Muscle layer of duodenum (tissue), 2 donors: ENCODE measurements around the gene RASEF.
"Not testable (repeated sequence)": the region's sequence is repeated elsewhere in the genome, so short reads cannot be mapped to it uniquely, and the experiment has no call there.

Experiments
- H3K27ac ChIP-seq: one replicate; pipeline ENCODE4 v1.7.0; 2013; ENCODE audit warnings: mild to moderate bottlenecking, low read length
- H3K27me3 ChIP-seq: one replicate; pipeline ENCODE4 v1.7.0; 2013; ENCODE audit warnings: low read depth, mild to moderate bottlenecking, control low read depth, low read length
- H3K36me3 ChIP-seq, 2 donors: one replicate each; pipeline ENCODE4 v1.7.0; 2013; ENCODE audit warnings: low read length in 2 of 2, control low read depth in 1 of 2, mild to moderate bottlenecking in 1 of 2; ENCODE audit not compliant: insufficient read depth in 2 of 2, control insufficient read depth in 1 of 2
- H3K4me1 ChIP-seq, 2 donors: one replicate each; pipeline ENCODE4 v1.7.0; 2013; ENCODE audit warnings: low read length in 2 of 2, mild to moderate bottlenecking in 2 of 2, control low read depth in 1 of 2, moderate library complexity in 1 of 2; ENCODE audit not compliant: insufficient read depth in 2 of 2, control insufficient read depth in 1 of 2
- H3K4me3 ChIP-seq, 2 donors: one replicate each; pipeline ENCODE4 v1.7.0; 2013; ENCODE audit warnings: low read length in 2 of 2, low read depth in 1 of 2, mild to moderate bottlenecking in 1 of 2
- H3K9me3 ChIP-seq, 2 donors: one replicate each; pipeline ENCODE4 v1.7.0; 2013; ENCODE audit warnings: low read length in 2 of 2, control low read depth in 1 of 2, mild to moderate bottlenecking in 1 of 2; ENCODE audit not compliant: control insufficient read depth in 1 of 2
- donor health status: healthy.

Gene RASEF

DNA sequence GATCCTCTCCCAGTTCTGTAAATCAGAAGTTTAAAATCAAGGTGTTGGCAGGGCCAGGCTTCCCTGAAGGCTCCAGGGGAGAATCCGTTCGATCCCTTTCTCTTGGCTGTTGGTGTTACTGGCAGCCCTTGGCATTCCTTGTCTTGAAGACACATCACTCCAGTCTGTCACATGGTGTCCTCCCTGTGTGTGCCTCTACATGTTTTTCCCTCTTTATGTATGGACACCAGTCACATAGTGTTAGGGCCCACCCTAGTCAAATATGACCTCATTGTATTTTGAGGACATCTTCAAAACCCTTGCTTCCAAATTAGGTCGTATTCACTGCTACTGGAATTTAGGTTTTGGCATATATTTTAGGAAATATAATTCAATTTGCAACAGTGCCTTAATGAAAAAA is 94.6 kb downstream of the RASEF start:
- peaks cover 0 to 4% of the 10 kb centered on the region in 2 donors for H3K9me3 ChIP-seq
- H3K4me3 ChIP-seq = no peak overlapping the region
- H3K27me3 ChIP-seq = no peaks in the 10 kb centered on the region
- no peaks in the 10 kb centered on the region for H3K36me3 ChIP-seq
- no peaks in the 10 kb centered on the region for H3K4me1 ChIP-seq
- H3K27ac ChIP-seq = no peak overlapping the region

DNA sequence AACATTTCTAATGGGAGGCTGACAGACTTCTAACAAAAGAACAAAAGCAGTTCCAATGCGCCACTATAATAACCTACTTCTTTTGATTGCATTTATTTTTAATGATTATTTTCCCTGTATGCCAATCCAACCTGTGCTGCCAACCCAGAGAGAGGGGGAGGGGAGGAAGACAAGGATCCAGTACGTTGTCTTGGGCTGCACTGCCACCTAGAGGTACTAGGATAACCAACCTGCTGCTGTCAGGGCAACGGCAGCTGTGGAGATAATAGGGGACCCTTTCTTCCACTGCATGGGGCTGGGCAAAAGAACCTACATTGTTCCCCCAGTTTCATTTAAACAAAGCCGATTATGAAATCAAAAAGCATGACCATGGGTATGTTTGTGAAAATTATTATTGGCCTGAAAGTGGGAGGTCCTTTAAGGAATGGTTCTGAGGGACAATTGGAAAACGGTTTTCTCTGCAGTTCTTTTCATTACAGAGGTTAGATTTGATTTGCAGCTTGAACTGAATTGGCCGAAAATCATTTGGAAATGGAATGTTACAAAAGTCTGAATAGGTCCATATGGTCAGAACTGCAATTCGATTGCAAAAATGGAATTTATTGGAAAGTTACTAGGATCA is 101.3 kb downstream of the RASEF start:
- Histone ChIP-seq H3K4me3 (no peak overlapping the region), H3K4me1 (peaks cover 0 to 5% of the 10 kb centered on the region in 2 donors), H3K36me3 (no peaks in the 10 kb centered on the region), H3K9me3 (no peaks in the 10 kb centered on the region), H3K27me3 (no peaks in the 10 kb centered on the region), H3K27ac (no peak overlapping the region)

DNA sequence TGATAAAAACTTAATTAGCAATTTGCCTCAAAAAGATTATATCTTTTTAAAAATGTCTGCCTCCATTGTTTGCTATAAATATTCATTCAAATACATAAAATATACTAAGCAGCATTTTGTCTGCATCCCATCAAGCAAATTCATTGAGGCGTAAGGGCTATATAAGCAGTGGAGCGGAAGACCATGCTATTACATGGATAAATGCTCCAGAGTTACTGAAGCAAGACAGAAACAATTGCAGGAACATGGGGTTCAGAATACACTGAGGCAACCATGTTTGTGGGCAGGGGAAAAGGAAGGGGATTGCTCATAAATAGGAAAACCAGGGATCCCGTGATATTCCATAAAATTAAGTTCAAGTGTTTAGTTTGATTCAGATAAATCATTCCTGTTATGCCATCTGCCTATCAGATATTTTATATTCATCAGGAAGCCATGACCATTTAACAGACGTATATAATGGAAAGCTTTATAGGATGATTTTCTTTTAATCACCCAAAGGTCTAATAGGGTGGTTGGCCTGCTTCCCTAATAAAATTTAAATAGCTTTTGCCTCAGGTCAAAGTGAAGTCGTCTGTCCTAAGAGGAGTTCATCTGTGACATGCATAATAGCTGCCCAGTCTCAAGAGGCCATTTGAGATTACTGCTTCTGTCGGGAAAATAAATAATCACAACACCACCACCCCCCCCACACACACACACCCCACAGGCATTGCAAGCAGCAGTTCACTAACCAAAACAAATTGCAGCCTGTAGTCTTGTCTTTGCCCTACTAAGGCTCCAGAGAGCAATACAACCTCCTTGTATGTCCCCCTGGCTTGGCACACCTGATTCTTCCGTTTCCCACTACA is 105.2 kb downstream of the RASEF start:
- no peak overlapping the region for H3K4me3 ChIP-seq
- H3K36me3 ChIP-seq = no peaks in the 10 kb centered on the region
- H3K4me1 ChIP-seq = peaks cover 0 to 5% of the 10 kb centered on the region in 2 donors
- H3K9me3 ChIP-seq = no peaks in the 10 kb centered on the region
- H3K27me3 ChIP-seq = no peaks in the 10 kb centered on the region
- H3K27ac ChIP-seq = no peak overlapping the region

DNA sequence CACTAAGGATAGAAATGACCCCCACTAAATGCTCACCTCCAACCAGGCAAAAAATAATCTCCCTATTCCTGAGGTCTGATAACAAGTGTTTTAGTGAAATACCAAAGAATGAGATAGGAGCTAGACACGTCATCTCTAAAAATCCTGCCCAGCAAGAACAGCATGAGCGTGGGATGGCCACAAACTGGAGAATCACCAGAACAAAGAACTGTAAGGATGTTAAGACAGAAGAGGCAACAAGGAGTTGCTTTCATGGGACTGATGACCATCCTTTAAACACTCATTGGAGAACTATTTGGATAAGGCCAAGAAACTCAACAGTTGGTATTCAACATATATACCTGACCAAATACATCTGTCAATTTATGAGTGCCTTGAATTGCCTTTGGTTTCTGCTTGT is 113.7 kb downstream of the RASEF start:
- H3K27ac ChIP-seq = no peak overlapping the region
- H3K27me3 ChIP-seq = no peaks in the 10 kb centered on the region
- no peak overlapping the region for H3K4me3 ChIP-seq
- no peaks in the 10 kb centered on the region for H3K9me3 ChIP-seq
- H3K36me3 ChIP-seq = no peaks in the 10 kb centered on the region
- H3K4me1 ChIP-seq = no peaks in the 10 kb centered on the region

DNA sequence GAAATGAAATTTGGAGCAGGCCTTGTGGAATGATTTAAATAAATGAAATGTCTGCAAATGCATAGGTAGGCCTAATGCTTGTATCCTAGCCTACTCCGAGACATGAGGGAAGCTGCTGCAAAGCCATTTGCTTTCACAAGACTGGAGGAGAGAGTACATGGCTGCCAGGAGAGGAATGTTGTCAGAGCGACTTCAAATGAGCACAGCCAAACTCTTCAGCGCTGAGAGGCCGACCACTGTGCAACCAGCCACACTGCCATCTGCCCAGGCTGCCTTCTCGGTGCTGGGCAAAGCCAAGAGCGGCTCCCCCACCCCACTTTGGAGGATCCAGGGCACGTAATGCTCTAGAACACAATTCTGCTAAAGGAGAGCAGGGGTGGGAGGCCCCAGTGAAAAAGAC is 122.6 kb downstream of the RASEF start:
- no peak overlapping the region for H3K27ac ChIP-seq
- no peaks in the 10 kb centered on the region for H3K36me3 ChIP-seq
- no peaks in the 10 kb centered on the region for H3K9me3 ChIP-seq
- no peak overlapping the region for H3K4me3 ChIP-seq
- no peaks in the 10 kb centered on the region for H3K27me3 ChIP-seq
- no peaks in the 10 kb centered on the region for H3K4me1 ChIP-seq

DNA sequence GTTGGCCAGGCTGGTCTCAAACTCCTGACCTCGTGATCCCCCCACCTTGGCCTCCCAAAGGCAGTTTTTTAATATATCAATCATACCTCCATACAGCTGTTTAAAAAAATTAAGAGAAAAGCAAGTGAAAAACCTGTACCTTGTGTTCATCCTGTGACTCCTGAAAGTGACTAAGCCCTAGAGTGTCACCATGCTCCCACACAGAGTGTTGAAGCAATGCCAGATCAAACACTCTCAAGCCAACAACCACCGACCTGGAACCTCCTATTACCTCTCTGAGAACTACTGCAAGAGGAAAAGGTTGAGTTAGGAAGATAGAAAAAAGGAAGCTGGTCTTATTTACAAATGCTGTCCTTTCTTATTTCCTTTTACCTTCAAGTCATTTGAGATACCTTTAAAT is 123.5 kb downstream of the RASEF start:
- Histone ChIP-seq H3K9me3 (no peaks in the 10 kb centered on the region), H3K4me3 (no peak overlapping the region), H3K36me3 (no peaks in the 10 kb centered on the region), H3K4me1 (no peaks in the 10 kb centered on the region), H3K27ac (no peak overlapping the region), H3K27me3 (no peaks in the 10 kb centered on the region)

DNA sequence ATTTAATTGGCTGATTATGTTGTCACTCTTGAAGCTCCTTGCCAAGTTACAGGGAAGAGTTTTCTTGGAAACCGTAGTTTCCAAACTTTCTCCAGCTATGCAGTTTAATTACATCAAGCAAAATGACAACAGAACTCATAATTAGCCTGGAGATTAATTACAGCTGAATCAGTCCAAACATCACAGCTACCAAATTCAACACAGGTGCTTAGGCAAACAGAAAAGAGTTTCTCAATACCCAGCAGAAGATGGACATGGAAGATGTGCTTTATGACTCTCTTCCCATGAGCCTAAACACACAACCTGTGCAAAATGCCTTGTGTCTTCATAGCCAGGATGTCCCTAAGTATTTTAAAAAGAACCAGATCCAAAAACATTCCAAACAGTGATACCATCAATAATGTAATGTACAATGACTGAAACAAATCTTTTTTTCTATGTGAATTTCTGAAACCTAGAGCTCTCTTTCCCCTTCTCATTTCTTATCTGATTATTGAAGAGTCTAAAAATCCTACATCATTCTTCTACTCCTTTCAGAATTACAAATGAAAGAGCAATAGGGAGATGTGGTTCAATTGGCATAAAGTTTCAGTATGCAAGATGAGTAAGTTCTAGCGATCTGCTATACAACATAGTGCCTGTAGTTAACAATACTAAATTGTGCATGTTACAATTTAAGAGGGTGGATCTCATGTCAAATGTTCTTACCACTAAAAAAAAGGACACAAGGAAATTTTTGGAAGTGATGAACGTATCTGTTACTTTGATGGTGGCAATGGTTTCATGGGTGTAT is 124.3 kb downstream of the RASEF start:
- H3K4me3 ChIP-seq = no peak overlapping the region
- H3K27ac ChIP-seq = no peak overlapping the region
- no peaks in the 10 kb centered on the region for H3K4me1 ChIP-seq
- H3K27me3 ChIP-seq = no peaks in the 10 kb centered on the region
- no peaks in the 10 kb centered on the region for H3K9me3 ChIP-seq
- no peaks in the 10 kb centered on the region for H3K36me3 ChIP-seq

DNA sequence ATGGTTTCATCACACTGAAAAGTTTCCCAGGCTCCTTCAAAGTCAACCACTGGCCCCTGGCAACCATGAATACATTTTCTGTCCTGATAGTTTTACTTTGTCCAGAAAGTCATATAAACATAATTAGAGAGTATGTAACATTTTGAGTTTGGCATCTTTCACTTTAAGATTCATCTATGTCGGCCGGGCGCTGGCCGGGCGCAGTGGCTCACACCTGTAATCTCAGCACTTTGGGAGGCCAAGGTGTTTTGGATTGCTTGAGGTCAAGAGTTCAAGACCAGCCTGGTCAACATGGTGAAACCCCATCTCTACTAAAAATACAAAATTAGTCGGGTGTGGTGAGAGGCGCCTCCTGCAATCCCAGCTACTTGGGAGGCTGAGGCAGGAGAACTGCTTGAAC is 126.4 kb downstream of the RASEF start:
- H3K27me3 ChIP-seq, H3K36me3 ChIP-seq, H3K4me1 ChIP-seq, H3K4me3 ChIP-seq, H3K27ac ChIP-seq, H3K9me3 ChIP-seq: not testable (repeated sequence)

DNA sequence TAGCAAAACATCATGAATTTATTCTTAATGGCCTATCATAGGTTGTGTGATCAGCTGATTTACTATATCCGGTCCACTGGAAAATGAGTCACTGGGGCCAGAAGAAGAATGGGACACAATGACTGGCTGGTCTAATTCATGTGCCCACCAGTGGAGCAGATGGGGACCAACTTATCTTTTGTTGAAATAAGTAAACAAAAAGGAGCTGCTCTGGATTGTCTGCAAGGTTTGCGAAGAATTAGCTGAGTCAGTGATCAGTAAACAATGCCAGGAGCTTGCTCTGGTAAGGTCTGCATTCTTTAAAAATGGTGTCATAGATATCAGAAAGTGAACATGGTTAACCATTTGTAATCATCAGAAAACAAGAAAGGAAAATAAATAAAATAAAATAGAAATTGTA is 128.0 kb downstream of the RASEF start:
- Histone ChIP-seq H3K9me3 (no peaks in the 10 kb centered on the region), H3K36me3 (no peaks in the 10 kb centered on the region), H3K4me3 (no peak overlapping the region), H3K27me3 (no peaks in the 10 kb centered on the region), H3K27ac (no peak overlapping the region), H3K4me1 (no peaks in the 10 kb centered on the region)

DNA sequence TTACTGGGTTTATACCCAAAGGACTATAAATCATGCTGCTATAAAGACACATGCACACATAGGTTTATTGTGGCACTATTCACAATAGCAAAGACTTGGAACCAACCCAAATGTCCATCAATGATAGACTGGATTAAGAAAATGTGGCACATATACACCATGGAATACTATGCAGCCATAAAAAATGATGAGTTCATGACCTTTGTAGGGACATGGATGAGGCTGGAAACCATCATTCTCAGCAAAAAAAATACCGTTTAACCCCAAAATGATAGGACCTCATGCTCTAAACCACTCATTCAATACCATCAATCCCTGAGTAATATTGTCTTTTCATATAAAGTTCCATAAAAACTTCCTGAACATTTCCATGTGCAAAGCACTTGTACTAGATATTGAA is 128.9 kb downstream of the RASEF start:
- H3K4me3 ChIP-seq, H3K36me3 ChIP-seq, H3K27ac ChIP-seq, H3K27me3 ChIP-seq, H3K4me1 ChIP-seq, H3K9me3 ChIP-seq: not testable (repeated sequence)

DNA sequence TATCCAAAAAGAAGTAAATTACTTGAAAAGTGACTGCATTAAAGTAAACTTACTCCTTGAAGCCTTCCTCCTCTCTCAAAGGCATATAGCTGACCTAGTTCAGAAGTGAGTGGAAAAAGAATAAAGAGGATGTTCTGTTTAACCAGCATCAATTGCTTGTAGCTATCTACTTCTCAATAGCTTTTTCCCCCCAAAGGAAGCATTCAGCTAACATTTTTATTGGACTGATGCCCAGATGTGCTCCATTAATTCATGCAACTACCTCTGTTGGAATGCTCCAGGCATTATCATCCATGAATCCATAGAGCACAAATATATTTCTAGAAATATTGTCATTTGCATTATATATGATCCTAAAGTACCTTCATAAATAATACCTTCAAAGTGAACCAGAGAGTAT is 132.8 kb downstream of the RASEF start:
- Histone ChIP-seq H3K4me3 (no peak overlapping the region), H3K27me3 (no peaks in the 10 kb centered on the region), H3K9me3 (no peaks in the 10 kb centered on the region), H3K36me3 (no peaks in the 10 kb centered on the region), H3K4me1 (no peaks in the 10 kb centered on the region), H3K27ac (no peak overlapping the region)
